ENCODE data around the gene EYA2.

- no peak for TF ChIP-seq POLR2AphosphoS5 (IDR thresholded peaks at IDR 0.05; ENCODE audit: insufficient read depth in 1 of 2, low read depth in 1 of 2)
- TF ChIP-seq CTCF (IDR thresholded peaks at IDR 0.05): no peak
- no peak for TF ChIP-seq POLR2A (IDR thresholded peaks at IDR 0.05)
These were observed 15.3 kb upstream of the EYA2 start for GRCh38 chr20:46879386-46879785.
